ENCODE results near the gene MEOX1.
"Not testable (repeated sequence)": the region's sequence is repeated elsewhere in the genome, so short reads cannot be mapped to it uniquely, and the experiment has no call there.

MEOX1 gene

DNA sequence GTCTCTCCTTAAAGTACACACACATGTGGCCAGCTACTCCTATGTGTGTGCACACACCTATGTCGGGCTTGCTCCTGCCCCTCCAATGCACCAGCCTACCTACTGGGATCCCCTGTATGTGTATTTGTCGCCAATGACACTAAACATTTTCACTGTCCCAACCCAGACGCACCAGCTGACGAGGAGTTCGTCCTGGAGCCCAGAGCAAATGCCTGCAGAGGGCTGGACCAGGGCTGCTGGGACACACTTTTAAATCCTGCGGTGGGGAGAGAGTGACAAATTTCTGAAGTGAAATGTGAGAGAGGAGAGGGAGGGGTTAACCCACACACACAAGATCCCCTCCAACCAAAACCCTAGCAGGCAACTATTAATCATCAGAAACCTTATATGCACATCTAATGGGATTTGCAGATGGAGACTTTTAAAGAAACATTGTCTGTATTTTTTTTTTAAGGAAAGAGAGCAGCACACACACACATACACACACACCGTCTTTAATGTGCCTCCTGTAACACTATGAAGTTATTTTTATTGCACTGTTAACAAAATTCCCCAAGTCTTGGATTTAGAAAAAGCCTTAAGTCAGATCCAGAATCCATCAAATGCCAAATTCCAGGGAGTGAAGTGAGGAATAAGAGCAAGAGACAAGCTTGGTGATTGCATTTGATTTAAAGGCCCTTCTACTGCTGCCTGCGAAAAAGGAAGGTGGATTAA, at the start of gene MEOX1:
Gene MEOX1, minus strand, starts transcription at position 224 of the 714 bp plus-strand sequence. CDS start 388 bp downstream, outside the sequence.
- no peak for DNase-seq (ENCODE audit: low read depth, low spot score)

DNA sequence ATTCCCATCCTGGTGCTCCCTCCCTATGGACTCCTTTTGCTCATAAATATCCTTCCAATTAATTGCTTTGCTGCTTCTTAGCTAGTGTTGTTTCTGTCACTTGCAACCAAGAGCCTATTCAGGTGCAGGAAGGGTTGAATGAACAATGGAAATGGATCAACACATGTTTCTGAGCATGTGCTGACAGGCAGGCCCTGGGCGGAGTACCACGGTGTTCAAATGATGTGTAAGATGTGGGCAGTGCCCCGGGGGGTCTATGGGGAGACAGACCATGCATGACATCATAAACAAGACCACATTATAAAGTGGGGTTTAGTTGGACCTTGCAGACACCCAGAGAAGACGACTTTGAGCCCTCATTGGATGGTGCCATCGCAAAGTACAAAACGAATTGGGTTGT, 48.4 kb upstream of the MEOX1 start:
- DNase-seq (ENCODE audit: low read depth, low spot score), result no peak

DNA sequence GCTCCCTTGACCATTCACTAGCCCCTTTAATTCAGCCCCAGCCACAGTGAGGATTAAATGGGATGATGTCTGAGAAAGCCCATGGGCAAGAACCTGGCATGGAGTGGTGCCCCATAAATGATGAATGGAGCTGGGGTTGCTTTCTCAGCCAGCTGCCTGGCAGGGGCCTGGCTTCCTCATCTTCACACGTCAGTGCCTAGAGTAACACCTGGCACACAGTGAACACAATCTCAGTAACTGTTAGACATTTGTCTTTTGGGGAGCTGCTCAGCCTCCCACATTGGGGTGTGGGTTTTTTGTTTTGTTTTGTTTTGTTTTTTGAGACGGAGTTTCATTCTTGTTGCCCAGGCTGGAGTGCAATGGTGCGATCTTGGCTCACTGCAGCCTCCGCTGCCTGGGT, 47.5 kb upstream of the MEOX1 start:
- no peak for DNase-seq (ENCODE audit: low read depth, low spot score)

DNA sequence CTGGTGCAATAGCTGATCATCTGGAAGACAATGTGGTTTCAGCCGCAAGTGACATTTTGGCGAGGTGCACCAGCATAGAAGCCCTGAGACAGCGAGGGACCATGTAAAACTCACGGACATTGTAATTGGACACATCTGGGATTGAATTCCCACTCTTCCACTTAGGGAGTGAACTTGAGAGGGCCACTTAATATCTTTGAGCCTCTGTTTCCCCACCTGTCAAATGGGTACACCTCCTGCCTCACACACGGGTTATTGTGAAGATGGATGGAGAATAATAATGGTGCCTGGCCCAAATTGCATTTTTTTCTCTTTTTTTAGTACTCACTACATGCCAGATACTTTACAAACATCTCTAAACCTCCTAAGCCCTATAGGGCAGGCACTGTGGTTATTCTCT, 45.5 kb upstream of the MEOX1 start:
- no peak for DNase-seq (ENCODE audit: low read depth, low spot score)

DNA sequence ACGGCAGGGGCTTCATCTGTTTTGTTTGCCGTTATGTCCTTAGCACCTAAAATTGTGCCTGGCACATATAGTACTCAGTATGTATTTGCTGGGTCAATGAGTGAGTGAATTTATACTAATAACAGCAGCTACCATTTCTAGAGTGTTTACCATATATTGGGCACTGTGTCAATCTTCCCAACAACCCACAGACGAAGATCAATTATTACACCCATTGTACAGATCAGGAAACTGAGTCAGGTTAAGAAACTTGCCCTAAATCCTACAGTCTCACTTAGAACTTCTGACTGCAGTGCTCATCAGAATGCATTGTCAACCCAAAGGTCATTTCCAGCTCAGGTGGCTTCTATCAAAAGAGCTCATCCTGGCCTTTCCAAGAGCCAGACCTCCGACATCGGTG, 44.5 kb upstream of the MEOX1 start:
- no peak for DNase-seq (ENCODE audit: low read depth, low spot score)

DNA sequence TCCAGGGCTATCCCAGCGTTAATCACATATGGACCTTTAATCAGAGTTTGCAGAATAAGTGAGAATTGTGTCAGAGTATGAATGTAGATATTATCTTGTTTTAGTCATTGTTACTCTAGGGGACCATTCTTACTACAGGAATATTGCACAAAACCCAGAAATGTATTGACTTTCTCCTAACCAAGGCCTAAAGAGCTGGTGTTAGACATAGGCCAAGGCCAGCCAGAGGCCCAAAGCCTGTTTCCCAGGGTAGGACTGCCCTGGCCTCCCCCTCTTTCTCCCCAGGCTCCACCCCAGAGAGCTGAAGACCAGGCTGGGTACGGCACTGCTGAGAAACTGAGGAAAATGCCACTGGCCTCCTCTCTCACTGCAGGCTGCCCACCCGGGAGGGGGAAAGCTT, 41.9 kb upstream of the MEOX1 start:
- no peak for DNase-seq (ENCODE audit: low read depth, low spot score)

DNA sequence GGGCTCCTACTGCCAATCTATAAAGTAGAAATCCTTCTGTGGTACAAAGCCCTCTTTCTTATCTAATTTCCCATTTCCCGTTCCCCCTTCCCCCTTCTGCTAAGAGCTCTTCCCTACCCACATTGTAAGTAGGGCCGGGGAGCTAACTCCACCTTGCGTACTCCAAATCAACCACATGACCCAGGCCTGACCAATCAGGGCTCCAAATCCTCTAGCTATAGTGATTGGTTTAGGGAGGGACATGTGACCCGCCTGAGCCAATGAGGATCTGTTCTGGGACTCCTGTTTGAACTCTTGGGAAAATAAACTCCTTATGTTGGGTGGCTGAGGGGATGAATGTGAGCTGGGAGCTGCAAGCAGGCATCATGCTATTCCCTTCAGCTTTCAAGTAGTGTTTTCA, 40.9 kb upstream of the MEOX1 start:
- peak; percentile 62 for DNase-seq (ENCODE audit: low read depth, low spot score)

DNA sequence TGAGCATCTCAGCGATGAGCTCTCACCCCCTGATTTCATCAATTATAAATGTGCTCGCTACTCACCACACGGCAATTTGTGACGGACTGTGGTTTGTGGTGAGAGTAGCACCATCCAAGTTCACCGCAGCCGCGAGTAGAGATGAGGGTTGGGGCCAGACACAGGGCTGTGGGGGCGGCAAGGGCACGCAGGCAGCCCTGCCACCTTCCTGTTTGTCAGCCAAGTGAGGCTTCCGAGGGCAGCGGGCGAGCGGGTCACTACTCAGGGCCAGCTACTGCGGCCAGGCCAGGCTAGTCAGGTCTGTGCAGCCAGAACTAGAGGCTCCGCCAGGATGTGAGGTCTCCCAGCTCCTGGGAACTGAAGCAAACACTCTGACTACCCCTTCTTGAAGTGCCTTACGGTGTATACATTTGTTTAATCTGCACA, 39.6 kb upstream of the MEOX1 start:
- DNase-seq (ENCODE audit: low read depth, low spot score), result no peak

DNA sequence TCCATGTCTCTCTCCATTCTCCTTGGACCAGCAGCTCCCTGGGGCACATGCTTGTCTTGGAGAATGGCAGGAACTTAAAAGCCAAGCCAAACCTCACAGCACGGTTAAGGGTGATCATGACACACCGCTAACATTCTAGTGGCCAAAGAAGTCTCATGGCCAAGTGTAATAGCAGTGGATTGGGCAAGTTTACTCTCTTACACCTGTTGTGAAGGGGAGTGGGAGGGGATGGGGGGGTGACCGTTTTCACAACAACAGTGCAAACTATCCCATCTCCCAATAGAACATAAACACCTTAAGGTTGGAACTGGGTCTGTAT, 37.7 kb upstream of the MEOX1 start:
- no peak for DNase-seq (ENCODE audit: low read depth, low spot score)

DNA sequence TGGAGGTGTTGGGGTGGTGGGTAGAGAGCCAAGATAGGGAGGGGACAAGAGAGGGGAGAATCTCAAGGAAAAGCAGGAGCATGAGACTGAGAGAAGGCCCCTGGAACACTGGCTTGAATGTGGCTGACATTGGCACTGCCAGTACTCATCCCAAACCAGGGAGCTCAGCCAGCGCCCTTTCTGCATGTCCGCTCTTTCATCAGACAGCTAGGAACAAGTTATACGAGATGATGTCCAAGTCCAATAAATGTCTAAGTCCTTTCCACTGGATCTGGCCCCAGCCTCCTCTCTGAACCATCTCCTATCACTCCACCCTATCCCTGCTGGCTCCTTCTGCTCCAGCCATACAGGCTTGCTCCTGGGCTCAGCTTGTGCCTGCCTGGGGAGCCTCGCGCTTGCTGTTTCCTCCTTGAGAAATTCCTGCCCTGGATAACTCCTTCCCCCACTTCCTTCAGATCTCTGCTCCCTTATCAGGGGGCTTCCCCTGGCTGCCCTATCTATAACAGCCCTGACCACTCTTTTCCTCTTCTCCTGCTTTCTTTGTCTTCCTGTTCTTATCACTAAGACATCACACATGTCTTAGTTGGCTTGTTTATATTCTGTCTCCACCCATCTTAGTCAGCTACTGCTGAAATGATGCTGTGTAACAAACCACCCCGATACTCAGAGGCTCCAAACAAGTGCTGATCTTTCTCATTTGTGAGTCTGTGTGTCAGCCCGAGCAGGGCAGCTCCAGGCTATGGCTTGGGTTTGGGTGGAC, 37.1 kb upstream of the MEOX1 start:
- DNase-seq (ENCODE audit: low read depth, low spot score), result no peak

DNA sequence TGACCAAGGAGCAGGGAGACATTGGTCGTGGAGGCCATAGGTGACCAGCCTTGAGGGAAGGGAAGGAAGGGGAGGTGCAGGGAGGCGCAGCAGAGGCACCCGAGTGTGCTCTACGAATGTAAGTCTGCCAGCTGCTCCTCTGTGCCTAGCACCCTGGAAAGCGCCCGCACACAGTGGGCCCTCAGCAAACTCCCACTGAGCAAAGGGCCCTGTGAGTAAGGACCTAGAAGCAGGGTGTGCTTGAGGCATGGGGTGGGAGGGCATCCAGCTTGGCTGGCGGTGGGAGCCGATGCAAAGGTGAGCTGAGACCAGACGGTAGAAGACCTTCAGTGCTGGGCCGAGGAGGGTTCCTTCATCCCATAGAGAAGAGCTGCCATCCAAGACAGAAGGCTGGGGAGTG, 36.2 kb upstream of the MEOX1 start:
- DNase-seq (ENCODE audit: low read depth, low spot score), result no peak

DNA sequence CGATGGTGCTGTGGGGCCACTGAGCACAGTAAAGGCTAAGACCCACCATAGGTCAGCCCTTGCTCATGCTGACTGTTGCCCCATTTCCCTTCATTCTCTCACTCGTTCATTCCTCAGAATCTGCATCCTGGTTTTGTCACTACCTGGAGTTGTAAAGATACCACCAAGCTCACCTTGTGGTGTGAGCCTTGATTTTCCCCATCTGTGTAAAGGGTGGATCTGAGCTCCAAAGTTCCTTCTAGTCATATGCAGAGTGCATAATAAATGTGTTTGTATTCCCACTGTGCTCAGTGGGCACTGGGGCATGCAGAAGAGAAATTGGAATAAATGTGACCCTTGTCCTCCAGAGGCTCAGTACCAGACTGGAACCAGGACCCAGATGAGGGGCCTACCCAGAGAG, 35.2 kb upstream of the MEOX1 start:
- no peak for DNase-seq (ENCODE audit: low read depth, low spot score)

DNA sequence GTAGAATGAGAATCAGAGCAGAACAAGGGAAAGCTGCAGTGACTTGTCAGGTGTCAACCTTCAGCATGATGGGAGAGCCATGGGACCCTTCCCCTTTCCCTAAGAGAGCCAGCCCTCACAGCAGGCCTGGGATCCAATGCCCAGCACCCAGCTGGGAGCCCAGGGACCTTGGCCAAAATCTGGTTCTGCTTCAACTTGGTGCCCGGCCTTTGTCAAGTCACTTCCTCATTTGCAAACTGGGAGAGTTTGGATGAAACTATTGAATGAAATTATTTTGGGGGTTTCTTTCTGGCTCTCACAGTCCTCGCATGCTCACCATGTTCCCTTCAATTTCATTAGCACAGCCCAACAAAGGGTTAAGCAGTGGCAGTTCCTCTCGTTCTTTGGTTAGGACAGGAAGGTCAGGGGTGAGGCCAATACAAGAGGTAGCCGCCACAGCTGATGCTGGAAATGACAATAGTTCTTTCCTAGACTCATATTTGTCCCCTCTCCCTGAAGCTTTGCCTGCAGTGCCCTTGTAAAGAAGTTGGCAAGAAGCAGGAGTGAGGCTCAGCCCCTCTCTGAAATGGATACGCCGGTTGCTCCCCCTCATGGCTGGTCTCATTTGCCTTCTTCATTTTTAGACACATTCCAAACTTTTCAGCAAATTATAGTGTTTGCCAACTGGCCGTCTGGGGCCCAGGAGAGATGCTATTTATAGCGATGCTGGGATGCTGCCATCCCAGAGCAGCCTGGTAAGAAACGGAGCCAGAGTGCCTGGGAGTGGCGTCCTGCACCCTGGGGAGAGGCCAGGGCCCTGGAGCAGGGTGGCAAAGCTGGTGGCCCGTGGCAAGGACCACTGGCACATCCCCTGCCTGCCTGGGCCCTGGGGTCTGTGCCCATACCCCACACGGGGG, 34.5 kb upstream of the MEOX1 start:
- DNase-seq (ENCODE audit: low read depth, low spot score), result no peak

DNA sequence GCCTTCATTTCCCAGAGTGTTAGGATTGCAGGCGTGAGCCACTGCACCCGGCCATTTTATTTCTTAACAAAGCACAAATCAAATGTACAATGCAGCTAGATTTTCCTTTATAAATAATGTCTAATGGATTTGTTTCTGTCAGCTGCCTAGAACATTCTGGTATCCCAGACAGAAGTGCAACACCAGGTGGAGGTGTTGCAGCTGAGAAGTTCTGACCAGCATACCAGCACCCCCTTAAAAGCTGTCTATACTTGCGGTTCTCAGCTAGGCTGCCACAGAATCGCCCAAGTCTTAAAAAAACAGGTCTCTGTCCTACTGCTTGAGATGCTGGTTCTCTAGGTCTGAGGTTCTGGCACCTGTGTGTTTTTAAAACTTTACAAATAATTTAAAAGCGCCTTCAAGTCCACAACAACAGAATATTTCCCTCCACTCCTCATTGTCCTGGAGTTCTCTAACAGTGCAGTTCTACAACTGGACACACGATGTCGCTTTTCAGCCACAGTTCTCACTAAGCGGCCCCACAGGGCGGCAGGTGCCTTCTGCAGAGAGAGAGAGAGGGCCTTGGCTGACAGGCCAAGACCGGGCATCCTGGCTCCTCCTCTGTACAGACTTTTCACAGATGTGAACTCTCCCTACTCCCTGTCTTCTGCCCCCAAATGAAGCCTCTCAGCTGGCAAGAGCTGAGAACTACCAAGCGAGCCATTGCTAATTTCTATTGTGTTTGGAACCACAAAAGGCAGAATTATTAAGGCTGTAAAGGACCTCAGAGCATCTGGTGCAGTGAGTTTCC, 32.6 kb upstream of the MEOX1 start:
- DNase-seq (ENCODE audit: low read depth, low spot score), result peak; percentile 90

DNA sequence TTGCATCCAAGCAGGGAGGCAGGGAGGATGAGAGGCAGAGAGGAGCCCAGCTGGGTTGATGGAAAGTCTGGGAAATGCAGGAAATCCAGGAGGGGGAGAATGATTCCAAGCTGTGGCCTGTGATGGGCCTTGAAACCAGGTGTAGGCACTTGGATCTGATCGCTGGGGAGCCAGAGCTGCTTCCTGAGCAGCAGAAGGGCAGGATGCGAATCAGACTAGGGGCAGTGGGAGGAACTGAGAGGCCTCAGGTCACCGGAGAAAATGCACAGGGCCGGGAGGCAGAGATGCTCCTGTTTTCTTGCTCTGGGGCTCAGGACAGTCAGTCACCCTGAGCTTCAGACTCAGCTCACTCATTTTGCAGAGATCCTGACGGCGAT, 29.6 kb upstream of the MEOX1 start:
- DNase-seq (ENCODE audit: low read depth, low spot score), result no peak

DNA sequence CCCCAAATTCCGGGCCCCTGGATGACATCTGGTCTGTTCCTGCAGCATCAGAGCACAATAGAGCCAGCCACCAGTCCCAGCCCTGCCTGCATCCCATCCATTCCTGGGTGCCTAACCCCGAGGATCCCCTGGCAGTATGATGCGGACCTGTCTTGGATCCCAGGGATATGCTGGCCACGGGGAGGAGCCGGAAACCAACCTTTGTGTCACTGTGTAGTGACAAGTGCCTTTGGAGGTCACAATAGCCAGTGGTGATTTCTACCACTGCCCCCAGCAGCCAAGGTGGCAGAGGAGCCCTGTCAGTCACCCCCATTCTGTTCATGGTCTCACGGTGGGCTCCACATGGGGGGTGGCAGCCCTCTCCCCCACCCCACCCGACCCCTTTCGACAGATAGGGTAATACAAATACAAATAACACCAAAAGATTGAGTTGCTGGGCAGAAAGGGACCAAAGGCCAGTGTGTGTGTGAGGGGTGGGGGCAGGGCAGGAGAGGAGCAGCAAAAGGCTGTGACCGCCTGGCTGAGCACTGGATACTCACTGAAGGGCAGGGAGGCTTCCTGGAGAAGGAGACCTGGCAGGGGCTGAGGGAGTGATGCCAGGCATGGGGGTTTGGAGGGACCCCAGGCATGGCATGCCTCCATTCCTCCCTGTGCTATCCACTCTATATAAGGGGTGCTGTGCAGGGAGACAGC, 29.0 kb upstream of the MEOX1 start:
- no peak for DNase-seq (ENCODE audit: low read depth, low spot score)

DNA sequence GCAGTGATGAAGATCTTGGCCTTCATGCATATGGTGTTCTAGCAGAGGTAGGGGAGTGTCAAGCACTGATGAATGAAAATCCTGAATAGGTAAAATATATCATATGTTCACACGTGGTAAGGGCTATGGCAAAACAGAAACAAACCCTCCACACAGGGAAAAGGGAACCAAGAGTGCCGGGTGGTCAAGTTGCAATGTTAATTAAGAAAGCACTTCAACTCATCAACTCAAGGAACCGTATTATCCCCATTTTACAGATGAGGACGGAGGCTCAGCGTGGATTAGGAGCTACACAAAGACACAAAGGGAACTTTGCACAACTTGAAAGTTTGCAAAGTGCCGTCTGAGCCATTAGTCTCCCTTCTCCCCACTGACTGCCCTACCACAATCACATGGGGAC, 28.1 kb upstream of the MEOX1 start:
- no peak for DNase-seq (ENCODE audit: low read depth, low spot score)

DNA sequence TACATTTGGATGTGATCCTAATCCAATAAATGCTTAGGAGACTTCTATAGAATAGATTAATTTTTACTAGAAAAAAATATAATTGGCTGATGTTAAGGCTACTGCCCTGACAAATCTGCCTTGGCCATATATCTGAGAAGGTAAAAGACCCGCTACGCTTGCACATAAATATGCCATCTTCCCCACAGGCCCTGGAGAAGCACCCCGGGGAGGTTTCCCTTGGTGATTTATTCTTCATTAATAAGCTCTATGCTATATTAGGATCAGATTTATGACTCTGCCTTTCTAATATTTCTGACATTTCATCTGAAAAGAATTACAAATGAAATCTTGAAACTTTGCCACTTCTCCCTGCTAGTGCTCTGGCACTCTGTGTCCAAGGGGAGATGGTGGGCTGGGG, 27.4 kb upstream of the MEOX1 start:
- no peak for DNase-seq (ENCODE audit: low read depth, low spot score)

DNA sequence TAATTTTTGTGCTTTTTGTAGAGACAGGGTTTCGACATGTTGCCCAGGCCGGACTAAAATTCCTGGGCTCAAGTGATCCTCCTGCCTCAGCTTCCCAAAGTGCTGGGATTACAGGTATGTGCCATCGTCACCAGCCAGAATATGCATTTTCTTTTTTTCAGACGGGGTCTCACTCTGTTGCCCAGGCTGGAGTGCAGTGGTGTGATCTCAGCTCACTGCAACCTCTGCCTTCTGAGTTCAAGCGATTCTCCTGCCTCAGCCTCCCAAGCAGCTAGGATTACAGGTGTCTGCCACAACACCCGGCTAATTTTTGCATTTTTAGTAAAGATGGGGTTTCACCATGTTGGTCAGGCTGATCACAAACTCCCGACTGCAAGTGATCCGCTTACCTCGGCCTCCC, 25.2 kb upstream of the MEOX1 start:
- DNase-seq (ENCODE audit: low read depth, low spot score), result not testable (repeated sequence)

DNA sequence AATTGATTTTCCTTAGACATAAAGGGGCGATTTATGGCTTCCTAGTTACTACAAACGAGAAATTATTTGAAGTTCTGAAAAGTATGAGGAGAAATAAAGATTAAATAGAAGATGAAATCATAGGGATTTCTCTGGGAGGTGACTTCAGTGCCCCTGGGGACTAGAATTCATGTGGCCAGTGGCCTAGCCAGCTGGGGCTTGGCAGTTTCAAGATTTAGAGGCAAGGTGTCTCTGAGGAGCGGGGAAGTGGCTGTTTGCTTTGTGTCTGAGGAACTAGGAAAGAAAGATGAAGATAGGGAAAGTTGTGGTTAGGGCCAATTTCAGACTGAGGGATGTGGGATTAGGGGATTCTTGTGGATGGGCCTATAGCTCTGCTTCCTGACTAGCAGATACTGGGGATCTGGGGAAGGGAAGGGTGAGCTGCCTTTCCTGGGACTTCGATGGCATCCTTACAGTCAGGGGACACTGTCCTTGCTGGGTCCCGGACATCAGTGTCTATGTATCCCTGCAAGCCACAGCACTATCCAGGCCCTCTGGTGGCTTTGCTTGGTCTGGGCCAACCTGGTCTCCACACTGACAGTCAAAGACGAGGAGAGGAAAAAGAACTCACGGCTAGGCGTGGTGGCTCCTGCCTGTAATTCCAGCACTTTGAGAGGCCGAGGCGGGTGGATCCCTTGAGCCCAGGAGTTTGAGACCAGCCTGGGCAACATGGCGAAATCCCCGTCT, 22.4 kb upstream of the MEOX1 start:
- no peak for DNase-seq (ENCODE audit: low read depth, low spot score)

Measured in ELF-1 (cell line).